ENCODE measurements around the gene DHX38. TPM values are rescaled to one million over a fixed set of nuclear protein-coding genes. Genes with fewer than 3 reads are reported as not detected.

Gene DHX38
- total and polyA plus RNA-seq, 2 donors (not counting 3 experiments of a cell fraction or from before 2014, with no cell fraction given): 47.3 to 78.6 TPM

DNA sequence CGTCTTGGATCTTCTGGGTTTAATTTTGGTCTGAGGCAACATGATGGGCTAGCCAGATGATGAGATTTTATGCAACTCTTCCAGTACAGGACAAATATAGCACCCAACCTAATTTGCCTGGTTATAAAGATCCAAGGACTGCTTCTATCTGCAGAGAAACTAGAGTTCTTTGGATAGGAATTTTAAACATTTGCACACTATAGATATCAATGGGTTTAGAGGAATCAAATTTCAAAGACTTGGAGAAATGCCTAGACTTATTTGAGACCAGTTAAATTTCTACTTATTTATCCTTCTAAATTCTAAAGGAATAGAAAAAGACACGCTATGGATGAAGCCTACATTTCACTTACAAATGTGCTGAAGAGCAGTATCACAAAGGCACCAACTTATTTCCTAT is 65.7 kb downstream of the DHX38 start:
- Histone ChIP-seq H3K27me3 (ENCODE audit: control insufficient read depth in 2 of 2, insufficient read depth in 2 of 2, low read length in 2 of 2) (no peaks in the 10 kb centered on the region), H3K9me3 (replicated peaks; ENCODE audit: control insufficient read depth, insufficient read depth, low read length) (no peaks in the 10 kb centered on the region), H3K4me1 (ENCODE audit: control insufficient read depth, extremely low read depth, insufficient read depth, low read length) (no peaks in the 10 kb centered on the region), H3K36me3 (ENCODE audit: control insufficient read depth in 2 of 2, extremely low read depth in 1 of 2, insufficient read depth in 2 of 2, low read length in 2 of 2) (no peaks in the 10 kb centered on the region), H3K4me3 (replicated peaks in 1 of 3; ENCODE audit: insufficient read depth in 1 of 3, low read depth in 1 of 3, low read length in 3 of 3) (no peak overlapping the region), H3K4me2 (ENCODE audit: insufficient read depth, low read length) (no peak overlapping the region), H2AFZ (ENCODE audit: low read depth, low read length) (no peak overlapping the region), H3K9ac (replicated peaks; ENCODE audit: extremely low read depth, insufficient read depth, low read length) (no peak overlapping the region), H3K9me1 (replicated peaks; ENCODE audit: control insufficient read depth, extremely low read depth, insufficient read depth, low read length) (no peaks in the 10 kb centered on the region), H4K20me1 (replicated peaks; ENCODE audit: control insufficient read depth, extremely low read depth, insufficient read depth, low read length) (no peaks in the 10 kb centered on the region), H3K27ac (ENCODE audit: insufficient read depth, low read depth, low read length) (no peak overlapping the region), H3K79me2 (ENCODE audit: control insufficient read depth, insufficient read depth, low read length) (no peaks in the 10 kb centered on the region)
- ChIA-PET POLR2A (no interaction called here), CTCF (no interaction called here)
- intact Hi-C loops (cut with micrococcal nuclease): no loop called here
- dilution Hi-C loops (cut with MboI; ENCODE audit: extremely low pct_ligation_motif_present, low sequenced_read_pairs): no loop called here
- no peak for FAIRE-seq
- DNase-seq (ENCODE audit: low read depth, low spot score): no peak
- no TSS peak for BruUV-seq (replicated peaks)
- TF ChIP-seq, protein P1, sequence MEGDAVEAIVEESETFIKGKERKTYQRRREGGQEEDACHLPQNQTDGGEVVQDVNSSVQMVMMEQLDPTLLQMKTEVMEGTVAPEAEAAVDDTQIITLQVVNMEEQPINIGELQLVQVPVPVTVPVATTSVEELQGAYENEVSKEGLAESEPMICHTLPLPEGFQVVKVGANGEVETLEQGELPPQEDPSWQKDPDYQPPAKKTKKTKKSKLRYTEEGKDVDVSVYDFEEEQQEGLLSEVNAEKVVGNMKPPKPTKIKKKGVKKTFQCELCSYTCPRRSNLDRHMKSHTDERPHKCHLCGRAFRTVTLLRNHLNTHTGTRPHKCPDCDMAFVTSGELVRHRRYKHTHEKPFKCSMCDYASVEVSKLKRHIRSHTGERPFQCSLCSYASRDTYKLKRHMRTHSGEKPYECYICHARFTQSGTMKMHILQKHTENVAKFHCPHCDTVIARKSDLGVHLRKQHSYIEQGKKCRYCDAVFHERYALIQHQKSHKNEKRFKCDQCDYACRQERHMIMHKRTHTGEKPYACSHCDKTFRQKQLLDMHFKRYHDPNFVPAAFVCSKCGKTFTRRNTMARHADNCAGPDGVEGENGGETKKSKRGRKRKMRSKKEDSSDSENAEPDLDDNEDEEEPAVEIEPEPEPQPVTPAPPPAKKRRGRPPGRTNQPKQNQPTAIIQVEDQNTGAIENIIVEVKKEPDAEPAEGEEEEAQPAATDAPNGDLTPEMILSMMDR (IDR thresholded peaks at IDR 0.05; ENCODE audit: extremely low read depth in 1 of 2, insufficient read depth in 1 of 2, low read depth in 1 of 2, low read length in 2 of 2): no peak
- TF ChIP-seq, protein P2, sequence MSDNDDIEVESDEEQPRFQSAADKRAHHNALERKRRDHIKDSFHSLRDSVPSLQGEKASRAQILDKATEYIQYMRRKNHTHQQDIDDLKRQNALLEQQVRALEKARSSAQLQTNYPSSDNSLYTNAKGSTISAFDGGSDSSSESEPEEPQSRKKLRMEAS (IDR thresholded peaks at IDR 0.05; ENCODE audit: insufficient read depth, insufficient read length): no peak
- no peak for TF ChIP-seq POLR2AphosphoS5 (IDR thresholded peaks at IDR 0.05; ENCODE audit: insufficient read depth, low read depth, low read length)
- TF ChIP-seq EZH2 (IDR thresholded peaks at IDR 0.05; ENCODE audit: borderline replicate concordance, low read depth, low read length, severe bottlenecking): no peak
- no peak for TF ChIP-seq GATA2 (IDR thresholded peaks at IDR 0.05; ENCODE audit: insufficient read depth, insufficient read length, low read depth, low read length)
- TF ChIP-seq FOS (IDR thresholded peaks at IDR 0.05; ENCODE audit: borderline replicate concordance, insufficient read depth, low read length): no peak
- TF ChIP-seq MYC (IDR thresholded peaks at IDR 0.05; ENCODE audit: low read depth, low read length): no peak
- no peak for TF ChIP-seq JUN (IDR thresholded peaks at IDR 0.05; ENCODE audit: borderline replicate concordance, insufficient read depth, insufficient read length, low read depth)
